COR-L47 (cell line): ENCODE results near the gene ZNF503.
"Not testable (repeated sequence)": the region's sequence is repeated elsewhere in the genome, so short reads cannot be mapped to it uniquely, and the experiment has no call there.

Source experiments
- DNase-seq: peaks from one replicate; lab custom pipeline; 2025; lab: John Stamatoyannopoulos, UW

ZNF503 gene

DNA sequence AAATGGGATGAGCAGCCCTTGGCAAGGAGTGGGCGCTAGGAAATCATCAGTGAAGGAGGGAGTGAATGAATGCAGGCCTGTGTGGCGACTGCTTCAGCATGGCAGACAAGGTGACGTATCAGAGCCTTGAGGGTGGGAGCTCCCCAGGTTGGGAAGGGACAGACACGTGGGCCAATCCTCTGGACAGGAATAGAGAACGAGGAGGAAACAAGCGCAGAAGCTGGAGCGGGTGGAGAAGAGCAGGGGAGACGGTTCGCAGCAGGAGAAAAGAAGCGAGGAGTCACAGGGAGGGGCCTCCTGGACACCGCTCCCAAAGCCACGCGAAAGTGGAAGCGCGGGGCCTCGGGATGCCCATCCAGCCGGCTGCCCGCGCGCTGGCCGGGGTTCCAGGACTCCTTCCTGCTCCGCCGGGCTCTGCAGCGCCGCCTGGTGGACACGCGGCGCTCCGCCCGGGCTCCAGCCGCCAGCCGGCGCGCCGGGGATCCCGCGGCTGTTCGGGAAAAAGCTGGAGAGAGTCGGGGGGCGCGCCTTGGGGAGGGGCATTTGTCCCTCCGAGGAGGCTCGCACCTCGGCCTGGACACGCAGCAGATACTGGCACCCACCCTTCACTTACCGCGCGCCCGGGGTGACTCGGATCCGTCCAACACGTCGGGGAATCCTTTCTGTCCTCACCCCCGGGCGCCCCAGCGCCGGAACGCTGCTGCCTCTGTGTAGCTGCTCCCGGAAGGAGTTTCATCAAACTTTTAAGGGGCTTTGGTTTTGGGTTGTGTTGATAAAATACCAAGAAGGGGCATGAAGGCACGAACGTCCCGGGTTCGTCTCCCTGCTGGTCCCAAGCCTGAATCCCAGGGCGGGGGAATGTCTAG lies 6.3 kb downstream of the ZNF503 start:
- DNase-seq, result no peak

DNA sequence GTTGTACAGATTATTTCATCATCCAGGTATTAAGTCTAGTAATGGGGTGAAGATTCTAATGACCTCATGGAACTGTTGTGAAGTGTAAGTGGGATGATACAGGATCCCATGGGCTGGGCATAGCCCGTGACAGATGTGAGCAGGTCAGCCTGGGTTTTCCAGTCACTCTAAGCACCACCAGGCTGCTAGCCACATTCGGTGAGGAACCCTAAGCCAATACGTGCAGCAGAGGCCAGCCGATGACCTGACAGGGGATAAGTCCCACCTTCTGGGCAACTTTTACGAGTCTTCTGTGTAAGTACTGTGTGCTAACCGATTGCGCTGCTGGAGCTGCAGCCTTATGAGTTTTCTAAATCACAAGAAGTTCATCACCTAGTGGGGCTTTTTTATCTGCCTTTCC lies 7.3 kb downstream of the ZNF503 start:
- no peak for DNase-seq

DNA sequence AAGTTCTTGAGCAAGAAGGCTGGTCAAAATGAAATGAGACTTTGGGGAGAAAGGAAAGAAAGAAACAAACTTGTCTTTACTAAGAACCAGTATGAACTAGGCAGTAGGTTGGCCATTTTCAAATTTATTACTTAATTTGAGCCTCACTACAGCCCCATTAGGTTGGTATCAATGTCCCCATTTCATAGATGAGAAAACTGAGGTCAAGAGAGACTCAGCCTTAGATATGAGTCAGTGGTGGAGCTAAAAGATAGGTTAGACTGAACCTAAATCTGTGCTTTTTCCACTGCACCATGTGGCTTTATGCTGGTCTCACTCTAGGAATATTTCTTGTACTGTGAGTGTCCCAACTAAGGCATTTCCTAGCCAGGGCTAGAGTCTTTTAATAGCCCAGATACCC lies 8.8 kb downstream of the ZNF503 start:
- DNase-seq, result no peak

DNA sequence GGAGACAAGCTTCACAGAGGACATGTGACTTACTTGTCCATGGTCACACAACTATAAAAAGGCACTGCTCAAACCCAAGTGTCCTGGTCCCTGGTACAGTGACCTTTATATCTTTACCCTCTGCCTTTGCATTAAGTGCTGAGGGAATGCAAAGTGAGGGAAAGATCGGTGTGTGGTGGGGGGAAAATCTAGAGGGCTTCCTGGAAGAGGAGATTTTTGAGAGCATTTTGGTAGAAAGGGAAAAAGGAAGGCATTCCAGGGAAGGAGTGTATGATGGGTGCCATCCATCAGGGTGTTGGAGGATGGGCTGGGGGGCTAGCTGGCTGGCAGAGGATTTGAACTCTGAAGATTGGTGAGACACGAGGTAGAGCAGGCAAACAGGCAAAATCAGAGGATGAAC lies 9.3 kb downstream of the ZNF503 start:
- no peak for DNase-seq

DNA sequence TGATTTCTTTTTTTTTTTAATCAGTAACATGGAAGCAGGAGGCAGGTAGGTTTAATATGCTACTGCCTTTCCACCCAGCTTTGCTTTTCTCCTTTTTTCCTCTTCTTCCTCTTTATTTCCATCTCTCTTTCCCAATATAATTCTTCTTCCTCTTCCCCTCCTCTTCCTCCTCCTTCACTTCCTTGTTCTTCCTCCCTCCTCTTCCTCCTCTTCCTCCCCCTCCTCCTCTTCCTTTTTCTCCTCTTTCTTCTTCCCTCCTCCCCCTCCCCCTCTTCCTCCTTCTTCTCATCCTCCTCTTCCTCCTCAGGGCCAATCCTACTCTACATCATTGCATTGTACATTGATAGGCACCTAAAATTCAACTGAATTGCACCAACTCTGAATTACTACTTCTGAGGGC lies 11.4 kb downstream of the ZNF503 start:
- DNase-seq, result no peak

DNA sequence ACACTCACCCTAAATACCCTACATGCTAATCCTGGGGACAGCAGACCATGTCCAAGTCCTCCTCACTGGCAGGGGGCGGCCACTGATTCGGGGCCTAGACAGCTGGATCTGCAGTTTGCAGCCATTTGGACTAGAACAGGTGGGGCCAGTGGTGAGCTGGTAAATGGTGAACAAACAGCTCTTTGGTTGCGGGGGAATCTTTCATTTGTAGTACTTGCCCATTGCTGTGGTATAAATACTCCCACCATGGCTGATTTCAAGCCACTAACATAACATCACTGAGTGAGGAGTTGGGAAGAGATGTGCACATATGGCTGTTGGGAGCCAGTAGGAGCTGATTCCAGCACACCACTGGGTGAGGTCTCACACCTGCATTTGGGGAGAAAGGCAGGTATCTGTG lies 13.5 kb downstream of the ZNF503 start:
- DNase-seq, result no peak

DNA sequence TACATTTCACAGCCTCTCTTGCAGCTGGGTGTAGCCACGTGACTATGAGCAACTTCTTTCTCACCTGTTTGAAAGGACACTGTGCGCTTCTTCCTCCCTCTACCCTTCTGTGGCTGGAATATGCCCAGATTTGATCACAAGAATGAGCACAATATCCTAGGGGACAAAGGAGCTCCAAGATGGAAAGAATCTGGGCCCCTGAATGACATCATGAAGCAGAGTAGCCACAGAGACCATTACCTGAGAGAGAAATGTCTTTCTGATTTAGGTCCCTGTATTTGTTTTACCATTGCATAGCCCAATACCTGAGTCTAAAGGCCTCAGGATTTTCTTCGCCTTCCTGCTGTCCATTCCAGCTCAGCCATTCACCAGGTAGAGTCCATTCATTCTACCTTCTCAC lies 15.4 kb downstream of the ZNF503 start:
- no peak for DNase-seq

DNA sequence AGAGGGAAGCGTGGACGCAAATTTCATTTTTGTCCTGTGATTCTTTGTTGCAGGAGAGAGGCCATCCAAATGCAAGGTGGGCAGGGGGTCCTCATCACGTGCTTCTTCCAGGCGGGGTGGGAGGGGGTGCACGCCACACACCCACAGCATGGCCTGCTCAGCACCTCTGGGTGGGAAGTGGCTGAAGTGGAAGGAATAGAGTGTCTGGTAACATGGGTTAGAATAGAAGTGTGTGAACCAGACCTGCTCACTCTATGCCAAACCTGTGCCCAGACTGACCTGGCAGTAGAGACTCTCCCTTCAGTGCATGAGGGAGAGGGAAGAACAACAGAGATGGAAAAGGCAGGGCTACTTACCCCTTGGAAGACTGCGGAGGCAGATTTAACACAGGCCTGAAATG lies 21.7 kb downstream of the ZNF503 start:
- no peak for DNase-seq

DNA sequence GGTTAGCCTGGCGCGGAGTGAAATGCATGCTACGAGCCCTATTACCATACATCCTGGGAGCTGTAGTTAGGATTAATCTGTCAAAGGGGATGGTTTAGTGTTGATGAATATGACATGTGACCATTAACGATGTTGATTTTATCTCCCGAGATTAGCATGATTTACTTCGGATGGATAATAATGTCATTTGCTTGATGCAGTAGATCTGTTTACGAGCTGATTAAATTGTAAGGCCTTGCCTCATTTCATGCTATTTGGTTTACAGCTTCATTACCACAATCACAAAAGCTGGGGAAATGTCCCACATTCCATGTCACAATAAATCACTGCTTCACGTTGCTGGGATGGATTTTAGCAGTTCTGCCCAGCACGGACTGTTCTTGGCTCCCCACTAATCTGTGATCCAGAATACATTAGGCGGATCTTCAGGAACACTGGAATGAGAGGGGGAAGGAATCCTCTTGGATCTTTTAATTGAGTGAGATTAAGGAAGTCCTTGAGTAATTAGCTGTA lies 22.3 kb downstream of the ZNF503 start:
- no peak for DNase-seq

DNA sequence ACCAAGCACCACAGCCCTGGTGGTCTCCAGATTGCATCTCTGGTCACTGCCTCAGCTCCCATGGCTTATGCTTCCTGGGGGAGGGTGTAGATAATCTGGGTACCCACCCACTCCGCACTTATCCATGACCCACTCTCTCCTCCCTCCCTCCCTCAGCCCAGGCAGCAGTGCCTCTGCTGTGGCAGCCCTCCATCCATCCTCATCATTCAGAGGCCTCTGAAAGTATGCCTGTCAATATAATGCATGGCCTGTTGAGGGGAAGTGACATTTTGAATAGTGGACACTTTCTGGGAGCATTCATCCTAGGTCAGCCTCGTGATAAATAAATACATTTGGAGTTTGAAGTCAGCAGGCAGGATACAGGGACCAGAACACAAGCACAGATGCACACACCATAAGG lies 23.2 kb downstream of the ZNF503 start:
- DNase-seq, result no peak

DNA sequence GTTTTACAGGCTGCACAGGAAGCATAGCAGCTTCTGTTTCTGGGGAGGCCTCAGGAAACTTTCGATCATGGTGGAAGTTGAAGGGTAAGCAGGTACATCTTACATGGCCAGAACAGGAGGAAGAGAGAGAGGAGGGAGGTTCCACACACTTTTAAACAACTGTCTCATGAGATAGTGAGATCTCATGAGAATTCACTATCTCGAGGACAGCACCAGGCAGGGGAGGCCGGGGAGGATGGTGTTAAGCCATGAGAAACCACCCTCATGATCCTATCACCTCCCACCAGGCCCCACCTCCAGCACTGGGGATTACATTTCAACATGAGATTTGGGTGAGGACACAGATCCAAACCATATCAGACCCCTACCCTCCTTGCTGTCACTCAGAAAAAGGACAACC lies 23.7 kb downstream of the ZNF503 start:
- DNase-seq, result no peak

DNA sequence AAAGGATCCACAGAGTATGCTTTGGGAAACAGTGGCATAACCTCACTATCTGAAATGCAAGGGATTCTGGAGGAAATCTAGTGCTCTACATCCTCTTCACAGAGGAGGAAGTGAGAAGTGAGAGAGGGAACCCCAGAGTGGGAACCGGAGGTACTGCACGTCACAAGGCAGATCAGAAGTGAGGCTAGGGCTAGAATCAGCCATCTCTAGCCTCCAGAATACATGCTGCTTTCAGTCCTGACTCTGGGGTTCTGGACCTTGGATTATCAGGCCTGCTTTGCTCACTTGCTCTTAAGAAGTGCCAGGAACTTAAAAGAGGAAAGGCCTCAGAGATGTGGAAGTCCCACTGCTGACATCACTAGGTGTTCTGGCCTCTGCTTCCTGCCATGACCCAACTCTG lies 25.7 kb downstream of the ZNF503 start:
- DNase-seq, result no peak

DNA sequence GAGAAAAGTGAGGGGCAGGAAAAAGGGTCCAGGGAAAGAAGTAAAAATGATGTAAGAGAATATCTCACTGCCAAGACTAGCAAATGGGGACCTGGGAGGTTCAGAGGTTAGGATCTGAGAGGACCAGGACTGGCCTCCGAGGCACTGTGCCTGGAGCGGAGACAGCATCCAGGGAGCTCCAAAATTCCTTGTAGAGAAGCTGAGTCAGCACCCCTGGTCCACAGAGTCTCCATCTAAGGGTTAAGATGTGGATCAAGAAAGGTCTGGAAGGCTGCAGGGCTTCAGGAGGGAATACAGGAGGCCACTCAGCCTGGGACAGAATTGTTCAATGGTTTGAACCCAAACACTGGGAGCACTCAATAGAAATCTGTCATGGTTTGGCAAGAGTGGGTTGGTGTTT lies 30.6 kb downstream of the ZNF503 start:
- no peak for DNase-seq

DNA sequence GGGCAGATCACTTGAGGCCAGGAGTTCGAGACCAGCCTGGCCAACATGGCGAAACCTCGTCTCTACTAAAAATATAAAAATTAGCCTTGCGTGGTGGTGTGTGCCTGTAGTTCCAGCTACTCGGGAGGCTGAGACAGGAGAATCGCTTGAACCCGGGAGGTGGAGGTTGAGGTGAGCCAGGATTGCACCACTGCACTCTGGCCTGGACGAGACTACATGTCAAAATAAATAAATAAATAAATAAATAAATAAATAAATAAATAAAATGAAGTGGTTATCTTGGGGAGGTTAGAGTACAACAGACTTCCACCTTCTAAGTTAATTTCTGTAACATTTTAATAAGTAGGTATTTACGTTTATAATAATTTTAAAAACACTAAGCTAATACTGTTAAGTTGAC lies 31.7 kb downstream of the ZNF503 start:
- not testable (repeated sequence) for DNase-seq

DNA sequence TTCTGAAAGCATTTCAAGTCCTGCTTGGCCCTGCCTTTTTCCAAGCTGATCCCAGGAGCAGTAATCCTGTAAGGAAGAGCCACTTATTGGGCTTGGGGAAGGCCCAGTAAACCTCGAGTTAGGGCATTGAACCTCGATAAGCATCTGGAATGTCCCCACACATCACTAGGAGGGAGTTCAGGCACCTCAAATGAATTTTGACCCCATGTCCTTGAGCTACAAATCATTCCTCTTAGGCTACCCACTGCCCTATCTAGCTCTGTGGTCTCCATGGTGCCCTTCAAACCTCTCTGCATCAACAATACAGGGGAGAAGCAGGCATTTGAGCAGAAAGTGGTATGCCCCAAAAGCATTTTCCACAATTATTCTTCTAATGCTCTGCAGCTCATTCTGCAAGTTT lies 33.7 kb downstream of the ZNF503 start:
- no peak for DNase-seq

DNA sequence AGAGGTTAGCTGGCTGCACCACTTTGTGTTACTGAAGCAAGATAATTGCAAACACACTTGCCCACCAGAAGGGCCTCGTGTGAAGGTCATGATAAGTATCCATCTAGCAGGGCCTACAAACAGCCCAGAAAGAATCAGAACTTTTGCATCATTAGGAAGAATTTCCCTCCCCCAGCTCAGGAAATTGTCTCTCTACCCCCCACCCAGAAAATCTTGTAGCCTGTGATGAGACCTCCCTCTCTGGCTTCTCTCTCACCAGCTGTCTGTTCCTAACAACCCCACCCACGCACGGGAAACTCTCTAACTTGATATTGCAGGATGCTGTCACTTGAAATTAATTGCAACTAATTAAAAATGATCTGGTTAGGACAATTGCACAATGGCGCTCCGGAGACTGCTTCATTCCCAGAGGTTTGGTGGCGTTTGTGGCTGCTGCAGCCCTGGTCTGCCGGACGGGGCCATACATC lies 34.5 kb downstream of the ZNF503 start:
- DNase-seq, result no peak

DNA sequence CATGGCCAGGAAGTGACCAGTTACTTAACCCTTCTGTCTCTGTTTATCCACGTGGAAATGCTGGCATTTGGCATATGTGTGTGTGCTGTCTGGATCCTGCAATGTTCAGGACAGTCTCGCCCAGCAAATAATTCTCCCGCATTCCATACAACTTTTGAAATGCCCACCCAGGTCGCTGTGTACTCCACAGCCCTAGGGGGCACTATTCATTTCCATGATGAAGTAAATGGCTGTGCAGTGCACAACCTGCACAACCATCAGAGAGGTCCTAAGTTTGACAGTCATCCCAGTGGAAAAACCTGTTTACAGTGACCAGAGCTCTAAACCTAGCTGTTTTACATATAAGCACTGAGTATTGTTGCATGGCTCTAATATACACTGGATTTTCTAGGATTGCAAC lies 38.1 kb downstream of the ZNF503 start:
- no peak for DNase-seq

DNA sequence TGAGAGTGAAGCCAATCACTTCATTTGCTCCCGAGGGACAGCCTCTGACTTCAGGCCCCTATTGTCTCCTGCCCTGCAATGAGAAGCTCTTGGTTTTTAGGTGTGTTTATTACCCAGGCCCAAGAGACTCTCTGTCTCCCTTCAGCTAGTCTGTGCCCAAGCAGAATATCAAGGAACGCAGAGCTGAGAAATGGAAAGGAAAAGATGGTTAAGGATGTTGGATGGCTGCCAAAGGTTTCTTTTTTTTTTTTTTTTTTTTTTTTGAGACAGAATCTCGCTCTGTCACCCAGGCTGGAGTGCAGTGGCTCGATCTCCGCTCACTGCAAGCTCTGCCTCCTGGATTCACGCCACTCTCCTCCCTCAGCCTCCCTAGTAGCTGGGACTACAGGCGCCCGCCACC lies 41.7 kb downstream of the ZNF503 start:
- DNase-seq, result not testable (repeated sequence)

DNA sequence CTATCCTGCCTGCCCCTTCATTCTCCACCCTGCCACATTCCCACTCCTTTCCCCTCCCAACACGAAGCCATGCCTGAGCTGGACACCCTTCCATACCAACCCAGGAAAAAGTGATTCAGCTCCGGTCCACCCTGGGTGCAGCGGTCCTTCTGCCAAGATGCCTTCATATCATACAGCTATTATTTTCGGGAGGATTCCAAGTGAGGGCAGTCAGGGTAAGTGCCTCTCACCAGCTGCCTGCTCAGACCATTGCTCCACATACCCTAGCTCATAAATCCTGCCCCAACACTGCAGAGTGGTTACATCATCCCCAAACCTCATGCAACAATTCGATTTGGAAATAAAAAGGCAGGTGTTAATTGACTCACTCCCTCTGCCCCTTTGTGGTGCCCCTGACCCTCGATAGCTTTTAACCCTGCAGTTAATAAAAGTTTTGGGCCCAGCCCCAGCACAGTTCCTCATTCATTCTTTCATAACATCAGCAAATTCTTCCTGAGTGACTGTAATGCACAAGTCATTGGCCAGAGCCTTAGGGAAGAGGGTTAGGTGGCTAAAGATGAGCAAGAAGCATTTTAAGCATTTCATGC lies 42.6 kb downstream of the ZNF503 start:
- no peak for DNase-seq

DNA sequence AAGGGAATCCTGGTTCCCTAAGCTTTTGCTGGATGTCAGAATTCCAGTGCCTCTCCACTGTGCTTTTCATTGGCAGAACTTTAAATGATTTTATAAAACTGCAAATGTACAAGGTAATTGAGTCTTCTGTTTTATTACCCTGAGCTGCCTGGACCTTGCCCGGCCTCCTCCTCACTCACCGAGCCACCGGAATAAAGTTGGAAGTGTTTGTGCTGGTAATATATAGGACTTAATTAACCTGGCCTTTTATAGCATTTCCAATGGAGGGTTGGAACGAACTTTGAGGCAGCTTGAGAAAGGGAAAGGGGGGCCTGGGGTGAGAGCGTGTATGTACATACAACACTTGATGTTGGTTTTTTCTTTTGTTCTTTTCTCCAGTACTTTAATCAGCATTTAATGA lies 43.4 kb downstream of the ZNF503 start:
- DNase-seq, result no peak

DNA sequence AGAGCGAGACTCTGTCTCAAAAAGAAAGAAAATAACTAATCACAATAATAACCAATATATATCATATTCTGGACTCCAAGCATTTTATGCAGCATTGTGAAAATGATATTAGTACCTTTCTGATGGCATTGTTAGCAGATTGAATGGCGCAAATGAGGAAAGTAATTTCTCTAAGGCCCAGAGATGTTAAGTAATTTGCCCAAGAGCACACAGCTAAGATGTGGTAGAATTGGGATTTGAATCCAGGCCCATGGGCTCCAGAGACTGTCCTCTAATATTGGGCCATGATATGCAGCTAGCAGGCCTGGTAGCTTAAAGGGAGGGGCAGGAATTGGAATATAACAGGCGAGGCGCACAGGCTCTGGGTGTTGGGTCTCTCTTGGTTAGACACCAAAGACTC lies 44.1 kb downstream of the ZNF503 start:
- DNase-seq, result no peak

DNA sequence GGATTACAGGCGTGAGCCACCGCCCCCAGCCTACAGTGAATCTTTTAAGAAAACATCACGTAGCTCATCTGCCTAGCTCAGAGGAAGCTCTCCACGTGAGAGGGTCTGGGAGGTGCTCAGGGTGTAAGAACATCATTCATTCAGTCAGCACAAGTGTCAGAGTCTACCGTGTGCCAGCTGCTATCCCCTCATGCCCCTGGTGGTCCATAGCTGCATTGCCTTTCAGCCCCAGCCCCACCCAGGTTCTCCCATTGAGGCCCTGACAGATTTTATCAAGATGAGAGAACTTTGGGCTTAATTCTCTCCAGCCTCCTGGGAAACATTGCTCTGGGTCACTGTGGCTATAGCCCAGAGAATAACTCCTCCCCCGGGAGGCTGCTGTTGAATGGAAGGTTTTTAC lies 45.1 kb downstream of the ZNF503 start:
- DNase-seq, result no peak

DNA sequence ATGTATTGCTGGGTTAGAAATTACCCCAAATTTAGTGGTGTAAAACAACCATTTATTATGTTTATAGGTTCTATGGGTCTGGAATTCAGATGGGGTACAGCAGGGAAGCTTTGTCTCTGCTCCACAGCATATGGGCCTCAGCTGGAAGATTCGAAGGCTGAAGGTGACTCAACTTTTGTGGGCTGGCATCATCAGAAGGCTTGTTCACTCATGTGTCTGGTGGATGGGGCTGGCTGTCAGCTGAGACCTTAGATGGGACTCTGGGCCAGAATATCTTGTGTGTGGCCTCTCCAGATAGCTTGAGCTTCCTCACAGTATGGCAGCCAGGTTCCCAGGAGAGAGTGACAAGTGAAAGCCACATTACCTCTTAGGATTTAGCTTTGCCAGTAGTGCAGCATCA lies 45.9 kb downstream of the ZNF503 start:
- no peak for DNase-seq

DNA sequence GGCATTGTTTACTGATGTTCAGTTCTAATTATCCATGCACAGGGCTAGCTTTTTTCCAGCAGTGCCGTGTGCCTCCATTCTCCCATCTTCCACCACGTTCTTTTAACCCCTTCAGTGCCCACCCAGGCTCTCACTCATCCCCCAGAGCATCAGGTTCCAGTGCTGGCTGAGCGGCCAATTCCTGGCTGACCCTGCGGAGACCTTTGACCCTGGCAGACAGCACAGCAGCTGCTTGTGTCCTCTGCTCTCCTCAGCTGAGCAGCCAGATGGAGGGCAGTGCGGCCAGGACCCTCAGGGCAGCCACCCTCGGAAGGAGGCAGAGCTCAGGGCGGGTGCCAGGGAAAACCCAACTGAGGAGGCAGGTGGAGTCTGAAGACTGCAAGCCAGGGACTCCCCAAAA lies 48.4 kb downstream of the ZNF503 start:
- DNase-seq, result no peak
